Upper lobe of left lung (tissue), 6 donors: Measurements from ENCODE around the gene SMG1. TPM values are rescaled to one million over a fixed set of nuclear protein-coding genes. Genes with fewer than 3 reads are reported as not detected.

Experiments
- ATAC-seq, 2 donors: fragments of 200-7000 bp; cut with Tn5 transposase; one replicate each; pipeline ENCODE4 v1.9.1; 2022; ENCODE audit warnings: mild to moderate bottlenecking in 2 of 2, moderate library complexity in 2 of 2; ENCODE audit not compliant: low FRiP score in 2 of 2
- DNase-seq, 2 donors: peaks; one replicate each; pipeline ENCODE4 v3.0.0-alpha.2; 2019 to 2020
- H3K27ac ChIP-seq, 4 donors: fragments of 200-600 bp; sonication (generic); one replicate each; pipeline ENCODE4 v1.5.1; 2016 to 2019
- H3K27me3 ChIP-seq, 4 donors: fragments of 200-600 bp; sonication (generic); one replicate each; pipeline ENCODE4 v1.5.1; 2017 to 2019
- H3K36me3 ChIP-seq, 4 donors: fragments of 200-600 bp; sonication (generic); one replicate each; pipeline ENCODE4 v1.5.1; 2016 to 2019
- H3K4me1 ChIP-seq, 4 donors: fragments of 200-600 bp; sonication (generic); one replicate each; pipeline ENCODE4 v1.5.1; 2018 to 2019
- H3K4me3 ChIP-seq, 4 donors: fragments of 200-600 bp; sonication (generic); one replicate each; pipeline ENCODE4 v1.5.1; 2017 to 2019; ENCODE audit warnings: mild to moderate bottlenecking in 2 of 4, moderate library complexity in 1 of 4
- H3K9me3 ChIP-seq, 4 donors: fragments of 200-600 bp; sonication (generic); one replicate each; pipeline ENCODE4 v1.5.1; 2018 to 2019
- EP300 ChIP-seq, 4 donors: sonication (generic); formaldehyde crosslinking; IDR thresholded peaks; one replicate each; pipeline ENCODE4 v1.5.1; 2017; ENCODE audit warnings: antibody characterized with exemption in 4 of 4, control low read depth in 2 of 4
- POLR2A ChIP-seq, 4 donors: fragments of 450-650 bp; IDR thresholded peaks; one replicate each; pipeline ENCODE4 v1.5.1; 2016 to 2017; ENCODE audit warnings: antibody characterized with exemption in 4 of 4, mild to moderate bottlenecking in 2 of 4
- POLR2AphosphoS5 ChIP-seq, 2 donors: sonication (generic); formaldehyde crosslinking; IDR thresholded peaks; one replicate each; pipeline ENCODE4 v1.5.1; 2017; ENCODE audit warnings: antibody characterized with exemption in 2 of 2
- WGBS, 2 donors: methylation state at CpG; one replicate each; pipeline ENCODE4 v1.1.5; 2017 to 2018; 5-methylcytosine and 5-hydroxymethylcytosine counted together
- total RNA-seq, 6 donors: library from RNA; depleted of rRNA in 4 of 6; stranded (reverse); fragments of >200 nt in 4 of 6; gene quantifications; one replicate each; pipeline versions ENCODE4 v1.1.0 to v1.2.1, GENCODE V29; 2016 to 2021
- TF ChIP-seq, protein P1 (sequence below), 6 experiments: fragments of 450-650 bp in 4 of 6; fragments of 200-600 bp in 2 of 6; sonication (generic) in 2 of 6; IDR thresholded peaks; one replicate each; pipeline ENCODE4 v1.5.1; 2016 to 2019; ENCODE audit warnings: antibody characterized with exemption in 6 of 6
- donor health status: DM: no; HTN: no; CAD: no; lungs with moderate emphysema.
- donor health status: DM: no; HTN: yes; CAD: no; lungs with severe emphysema.

The SMG1 gene
- total RNA-seq, 6 donors from 2014 or later, result 39.2 to 122 (median 69.6) TPM

- no peak for ATAC-seq
- no peak for DNase-seq
- TF ChIP-seq POLR2A (IDR thresholded peaks at IDR 0.05) (no peak), POLR2AphosphoS5 (IDR thresholded peaks at IDR 0.05) (no peak), EP300 (IDR thresholded peaks at IDR 0.05) (no peak)
- TF ChIP-seq, protein P1, sequence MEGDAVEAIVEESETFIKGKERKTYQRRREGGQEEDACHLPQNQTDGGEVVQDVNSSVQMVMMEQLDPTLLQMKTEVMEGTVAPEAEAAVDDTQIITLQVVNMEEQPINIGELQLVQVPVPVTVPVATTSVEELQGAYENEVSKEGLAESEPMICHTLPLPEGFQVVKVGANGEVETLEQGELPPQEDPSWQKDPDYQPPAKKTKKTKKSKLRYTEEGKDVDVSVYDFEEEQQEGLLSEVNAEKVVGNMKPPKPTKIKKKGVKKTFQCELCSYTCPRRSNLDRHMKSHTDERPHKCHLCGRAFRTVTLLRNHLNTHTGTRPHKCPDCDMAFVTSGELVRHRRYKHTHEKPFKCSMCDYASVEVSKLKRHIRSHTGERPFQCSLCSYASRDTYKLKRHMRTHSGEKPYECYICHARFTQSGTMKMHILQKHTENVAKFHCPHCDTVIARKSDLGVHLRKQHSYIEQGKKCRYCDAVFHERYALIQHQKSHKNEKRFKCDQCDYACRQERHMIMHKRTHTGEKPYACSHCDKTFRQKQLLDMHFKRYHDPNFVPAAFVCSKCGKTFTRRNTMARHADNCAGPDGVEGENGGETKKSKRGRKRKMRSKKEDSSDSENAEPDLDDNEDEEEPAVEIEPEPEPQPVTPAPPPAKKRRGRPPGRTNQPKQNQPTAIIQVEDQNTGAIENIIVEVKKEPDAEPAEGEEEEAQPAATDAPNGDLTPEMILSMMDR (IDR thresholded peaks at IDR 0.05), result no peak
- Histone ChIP-seq H3K4me1 (no peaks in the 10 kb centered on the region), H3K27me3 (no peaks in the 10 kb centered on the region), H3K4me3 (no peak overlapping the region), H3K36me3 (peaks cover 33 to 87% (median 59%) of the 10 kb centered on the region in 4 donors), H3K27ac (no peak overlapping the region), H3K9me3 (no peaks in the 10 kb centered on the region)
- whole genome bisulfite sequencing, 2 donors, result 81 to 95% methylated on average over 3 of the region's 3 CpGs
These were observed 109.9 kb downstream of the SMG1 start for GRCh38 chr16:18816286-18816685.

GRCh38 chr16:18811925-18812324 lies 114.3 kb downstream of the SMG1 start:
- 90% methylated on average over 3 of the region's 3 CpGs for WGBS, 2 donors

GRCh38 chr16:18809165-18809564 lies 117.0 kb downstream of the SMG1 start:
- no peak for TF ChIP-seq EP300 (IDR thresholded peaks at IDR 0.05)
- TF ChIP-seq POLR2A (IDR thresholded peaks at IDR 0.05), result no peak
- no peak for TF ChIP-seq POLR2AphosphoS5 (IDR thresholded peaks at IDR 0.05)
- TF ChIP-seq, protein P1 (IDR thresholded peaks at IDR 0.05), result no peak
- Histone ChIP-seq H3K27ac (no peak overlapping the region), H3K36me3 (peaks cover 28 to 70% (median 47%) of the 10 kb centered on the region in 4 donors), H3K4me3 (no peak overlapping the region), H3K9me3 (no peaks in the 10 kb centered on the region), H3K4me1 (peaks cover 0 to 8% (median 2%) of the 10 kb centered on the region in 4 donors), H3K27me3 (no peaks in the 10 kb centered on the region)
- DNase-seq (no peak), ATAC-seq (no peak)
- WGBS, 2 donors, result 93 to 97% methylated on average over 13 of the region's 13 CpGs

More at GRCh38 chr16:18811925-18812324, 114.3 kb downstream of the SMG1 start:
- Histone ChIP-seq H3K27ac (no peak overlapping the region), H3K27me3 (no peaks in the 10 kb centered on the region), H3K9me3 (no peaks in the 10 kb centered on the region), H3K4me1 (no peaks in the 10 kb centered on the region), H3K4me3 (no peak overlapping the region), H3K36me3 (peaks cover 42 to 91% (median 69%) of the 10 kb centered on the region in 4 donors)
- TF ChIP-seq, protein P1 (IDR thresholded peaks at IDR 0.05), result no peak
- TF ChIP-seq EP300 (IDR thresholded peaks at IDR 0.05) (no peak), POLR2AphosphoS5 (IDR thresholded peaks at IDR 0.05) (no peak), POLR2A (IDR thresholded peaks at IDR 0.05) (no peak)
- DNase-seq (no peak), ATAC-seq (no peak)

GRCh38 chr16:18805257-18805773 lies 120.9 kb downstream of the SMG1 start:
- TF ChIP-seq POLR2AphosphoS5 (IDR thresholded peaks at IDR 0.05), result no peak
- ATAC-seq (no peak), DNase-seq (no peak)
- peak overlapping the region in 2 of 4 donors; percentile 54 to 98 for H3K27ac ChIP-seq
- peaks cover 12 to 25% (median 14%) of the 10 kb centered on the region in 4 donors for H3K4me1 ChIP-seq
- H3K27me3 ChIP-seq, result no peaks in the 10 kb centered on the region
- no peaks in the 10 kb centered on the region for H3K9me3 ChIP-seq
- 22 to 31% methylated on average over 2 of the region's 2 CpGs for WGBS, 2 donors
- no peak overlapping the region for H3K4me3 ChIP-seq
- H3K36me3 ChIP-seq, result peaks cover 15 to 38% (median 23%) of the 10 kb centered on the region in 4 donors

- DNase-seq (no peak), ATAC-seq (no peak)
- WGBS, 2 donors, result 55 to 68% methylated on average over 3 of the region's 3 CpGs
- H3K36me3 ChIP-seq, result peaks cover 15 to 30% (median 16%) of the 10 kb centered on the region in 4 donors
- no peak overlapping the region for H3K4me3 ChIP-seq
- no peaks in the 10 kb centered on the region for H3K27me3 ChIP-seq
- H3K27ac ChIP-seq, result peak overlapping the region in 2 of 4 donors; percentile 54 to 98
- peaks cover 19 to 32% (median 22%) of the 10 kb centered on the region in 4 donors for H3K4me1 ChIP-seq
- TF ChIP-seq EP300 (IDR thresholded peaks at IDR 0.05), result no peak
- no peaks in the 10 kb centered on the region for H3K9me3 ChIP-seq
These were observed 121.7 kb downstream of the SMG1 start for GRCh38 chr16:18804540-18804939.
